ENCODE data around the gene STARD3. TPM values are rescaled to one million over a fixed set of nuclear protein-coding genes. Genes with fewer than 3 reads are reported as not detected.

STARD3 gene
- total and polyA plus RNA-seq, 2 of the 13 experiments (the other 11 are each of a cell fraction or from before 2014, with no cell fraction given), result 34.6 to 100 TPM

- no peak; the same call in 1 of the 2 replicates for TF ChIP-seq ZNF790 (CRISPR knock-in tag; IDR thresholded peaks at IDR 0.05; ENCODE audit: borderline replicate concordance)
- TF ChIP-seq AFF4 (CRISPR knock-in tag; IDR thresholded peaks at IDR 0.05), result no peak; the same call in 1 of the 2 replicates
- no peak for TF ChIP-seq LRRFIP1 (CRISPR knock-in tag; conservative IDR thresholded peaks at IDR 0.05)
- TF ChIP-seq BRCA1 (CRISPR knock-in tag; IDR thresholded peaks at IDR 0.05), result no peak
- TF ChIP-seq PAXIP1 (CRISPR knock-in tag; conservative IDR thresholded peaks at IDR 0.05), result no peak
- no peak for TF ChIP-seq RFX3 (CRISPR knock-in tag; IDR thresholded peaks at IDR 0.05)
- no peak for TF ChIP-seq SRSF9 (IDR thresholded peaks at IDR 0.05; ENCODE audit: borderline replicate concordance, insufficient read depth, low read depth, low read length, poor library complexity, severe bottlenecking)
- no peak for TF ChIP-seq ZNF441 (CRISPR knock-in tag; IDR thresholded peaks at IDR 0.05; ENCODE audit: borderline replicate concordance)
- TF ChIP-seq ZBTB7B (CRISPR knock-in tag; IDR thresholded peaks at IDR 0.05), result no peak
- no peak for TF ChIP-seq EHMT2 (IDR thresholded peaks at IDR 0.05; ENCODE audit: borderline replicate concordance, low read depth, low read length)
- no peak for TF ChIP-seq ZBTB1 (CRISPR knock-in tag; IDR thresholded peaks at IDR 0.05; ENCODE audit: borderline replicate concordance)
- no peak for TF ChIP-seq DDIT3 (CRISPR knock-in tag; IDR thresholded peaks at IDR 0.05)
- TF ChIP-seq ZNF460 (CRISPR knock-in tag; IDR thresholded peaks at IDR 0.05; ENCODE audit: borderline replicate concordance), result no peak
- no peak for TF ChIP-seq IKZF1 (IDR thresholded peaks at IDR 0.05)
- no peak for TF ChIP-seq ARNT2 (CRISPR knock-in tag; IDR thresholded peaks at IDR 0.05; ENCODE audit: low read depth)
- TF ChIP-seq FUBP1 (CRISPR knock-in tag; IDR thresholded peaks at IDR 0.05; ENCODE audit: borderline replicate concordance), result no peak
These were observed 62.8 kb downstream of the STARD3 start, which contains the start of gene ERBB2 (continued) for GRCh38 chr17:39699818-39700147.

Data from HepG2 (cell line).